ENCODE measurements around the gene GLS.

GRCh38 chr2:190999058-190999457 lies 118.4 kb downstream of the GLS start:
- TF ChIP-seq CTCF (IDR thresholded peaks at IDR 0.05; ENCODE audit: insufficient read depth, low read length) (no peak), POLR2AphosphoS5 (IDR thresholded peaks at IDR 0.05; ENCODE audit: low read depth) (no peak)
